ENCODE results near the gene GNB1L.

DNA sequence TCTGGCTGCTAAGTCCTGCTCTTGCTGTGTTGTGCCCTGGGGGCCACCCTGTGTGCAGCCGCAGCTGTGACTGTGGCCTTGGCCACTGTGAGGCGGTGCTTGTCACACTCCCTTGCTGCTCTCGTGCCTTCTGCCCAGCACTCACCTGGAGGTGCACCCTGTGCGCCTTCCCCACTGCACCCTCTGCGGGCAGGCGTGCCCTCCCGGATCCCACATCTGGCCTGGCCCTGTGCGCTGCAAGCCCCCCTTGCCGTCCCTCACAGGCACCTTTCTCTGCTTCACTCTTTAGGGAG, 66.9 kb downstream of the GNB1L start:
- TF ChIP-seq, protein P1, sequence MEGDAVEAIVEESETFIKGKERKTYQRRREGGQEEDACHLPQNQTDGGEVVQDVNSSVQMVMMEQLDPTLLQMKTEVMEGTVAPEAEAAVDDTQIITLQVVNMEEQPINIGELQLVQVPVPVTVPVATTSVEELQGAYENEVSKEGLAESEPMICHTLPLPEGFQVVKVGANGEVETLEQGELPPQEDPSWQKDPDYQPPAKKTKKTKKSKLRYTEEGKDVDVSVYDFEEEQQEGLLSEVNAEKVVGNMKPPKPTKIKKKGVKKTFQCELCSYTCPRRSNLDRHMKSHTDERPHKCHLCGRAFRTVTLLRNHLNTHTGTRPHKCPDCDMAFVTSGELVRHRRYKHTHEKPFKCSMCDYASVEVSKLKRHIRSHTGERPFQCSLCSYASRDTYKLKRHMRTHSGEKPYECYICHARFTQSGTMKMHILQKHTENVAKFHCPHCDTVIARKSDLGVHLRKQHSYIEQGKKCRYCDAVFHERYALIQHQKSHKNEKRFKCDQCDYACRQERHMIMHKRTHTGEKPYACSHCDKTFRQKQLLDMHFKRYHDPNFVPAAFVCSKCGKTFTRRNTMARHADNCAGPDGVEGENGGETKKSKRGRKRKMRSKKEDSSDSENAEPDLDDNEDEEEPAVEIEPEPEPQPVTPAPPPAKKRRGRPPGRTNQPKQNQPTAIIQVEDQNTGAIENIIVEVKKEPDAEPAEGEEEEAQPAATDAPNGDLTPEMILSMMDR (IDR thresholded peaks at IDR 0.05) = no peak
- no peak for TF ChIP-seq POLR2A (IDR thresholded peaks at IDR 0.05)
